ENCODE data around the gene KLC4. TPM values are rescaled to one million over a fixed set of nuclear protein-coding genes. Genes with fewer than 3 reads are reported as not detected.
"Not testable (repeated sequence)": the region's sequence is repeated elsewhere in the genome, so short reads cannot be mapped to it uniquely, and the experiment has no call there.

KLC4 gene
- polyA plus RNA-seq, 4 donors: 36.3 to 333 (median 206) TPM

DNA sequence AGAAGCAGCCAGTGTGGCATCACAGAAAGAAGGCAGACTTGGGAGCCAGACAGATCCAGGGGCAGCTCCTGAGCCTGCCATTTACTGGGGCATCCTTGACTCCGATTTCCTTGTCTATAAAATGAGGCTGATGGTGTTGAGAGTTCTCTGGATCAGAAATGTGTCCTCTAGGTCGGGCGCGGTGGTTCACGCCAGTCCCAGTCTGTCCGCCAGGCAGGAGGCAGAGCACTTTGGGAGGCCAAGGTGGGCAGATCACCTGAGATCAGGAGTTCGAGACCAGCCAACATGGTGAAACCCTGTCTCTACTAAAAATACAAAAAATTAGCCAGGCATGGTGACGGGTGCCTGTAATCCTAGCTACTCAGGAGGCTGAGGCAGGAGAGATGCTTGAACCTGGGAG lies 58.0 kb downstream of the KLC4 start:
- not testable (repeated sequence) for H3K27ac ChIP-seq (ENCODE audit: low read depth in 1 of 3, low read length in 2 of 3); H3K4me3 ChIP-seq (ENCODE audit: low read depth in 1 of 3, low read length in 3 of 3)

DNA sequence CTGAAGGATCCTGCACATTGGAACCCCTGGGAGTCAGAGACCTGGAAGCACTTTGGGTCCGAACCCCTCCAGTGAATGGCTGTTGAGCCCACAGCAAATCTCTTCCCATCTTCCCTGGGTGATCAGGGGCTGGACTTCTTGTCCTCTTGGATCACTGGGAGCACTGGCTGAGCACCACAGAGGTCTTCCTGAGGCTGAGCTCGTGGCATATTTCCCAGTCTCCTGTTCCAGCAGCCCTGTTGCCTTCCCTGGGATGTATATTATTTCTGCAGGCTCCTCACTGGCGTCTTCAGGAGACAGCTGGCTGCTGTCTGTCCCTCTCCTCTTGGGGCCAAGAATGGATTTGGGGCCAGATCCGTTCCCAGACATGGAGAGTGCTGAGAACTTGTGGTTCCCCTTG lies 60.1 kb downstream of the KLC4 start:
- FAIRE-seq (no peak), DNase-seq (no peak)
- Histone ChIP-seq H3K9me3 (ENCODE audit: control insufficient read depth in 2 of 2, insufficient read depth in 1 of 2, low read depth in 1 of 2, low read length in 1 of 2) (no peaks in the 10 kb centered on the region), H3K27me3 (ENCODE audit: control insufficient read depth in 3 of 3, insufficient read depth in 3 of 3, low read length in 3 of 3) (no peaks in the 10 kb centered on the region), H3K36me3 (ENCODE audit: control insufficient read depth in 3 of 3, insufficient read depth in 2 of 3, low read depth in 1 of 3, low read length in 3 of 3) (peaks cover 0 to 3% (median 0%) of the 10 kb centered on the region in 3 donors), H3K27ac (ENCODE audit: low read depth in 1 of 3, low read length in 2 of 3) (no peak overlapping the region), H3K4me3 (ENCODE audit: low read depth in 1 of 3, low read length in 3 of 3) (no peak overlapping the region), H3K4me1 (ENCODE audit: control insufficient read depth in 3 of 3, insufficient read depth in 2 of 3, low read depth in 1 of 3, low read length in 2 of 3) (peaks cover 0 to 15% (median 0%) of the 10 kb centered on the region in 3 donors)
- WGBS, 3 donors: 62 to 89% (median 69%) methylated on average over 4 of the region's 4 CpGs

More for the DNA sequence above, 58.0 kb downstream of the KLC4 start:
- peaks cover 0 to 13% (median 0%) of the 10 kb centered on the region in 3 donors for H3K4me1 ChIP-seq (ENCODE audit: control insufficient read depth in 3 of 3, insufficient read depth in 2 of 3, low read depth in 1 of 3, low read length in 2 of 3)
- 93 to 96% (median 96%) methylated on average over 8 of the region's 8 CpGs for WGBS, 3 donors
- not testable (repeated sequence) for H3K9me3 ChIP-seq (ENCODE audit: control insufficient read depth in 2 of 2, insufficient read depth in 1 of 2, low read depth in 1 of 2, low read length in 1 of 2); FAIRE-seq; H3K27me3 ChIP-seq (ENCODE audit: control insufficient read depth in 3 of 3, insufficient read depth in 3 of 3, low read length in 3 of 3); H3K36me3 ChIP-seq (ENCODE audit: control insufficient read depth in 3 of 3, insufficient read depth in 2 of 3, low read depth in 1 of 3, low read length in 3 of 3); DNase-seq

DNA sequence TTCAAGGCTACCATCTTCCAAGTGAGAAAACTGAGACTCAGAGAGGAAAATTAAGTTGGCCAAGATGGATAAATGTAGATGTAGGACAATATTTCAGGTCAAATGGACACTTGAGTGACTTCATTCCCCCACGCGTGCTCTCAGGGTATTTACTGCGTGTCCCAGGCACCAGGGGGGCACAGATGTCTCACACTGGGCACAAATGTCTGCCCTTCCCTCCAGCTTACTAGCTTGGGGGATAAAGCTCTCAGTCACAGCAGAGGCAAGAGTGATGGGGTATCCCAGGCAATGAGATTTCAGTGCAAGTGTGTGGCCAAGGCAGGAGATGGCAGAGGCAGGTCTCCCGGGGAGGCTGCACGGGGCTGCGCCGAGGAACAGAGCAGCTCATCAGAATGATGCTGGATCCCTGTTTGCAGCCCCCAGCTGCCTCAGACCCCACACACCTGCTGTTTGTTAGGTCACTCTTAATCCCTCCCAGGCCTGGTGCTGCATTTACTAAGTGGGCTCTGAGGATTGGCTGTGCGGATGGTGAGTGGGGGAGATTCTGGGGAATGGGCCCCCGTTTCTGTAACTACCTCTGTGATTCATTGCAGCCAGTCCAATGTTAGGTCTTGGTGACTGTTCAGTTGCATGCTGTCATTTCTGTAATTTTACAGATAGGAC lies 60.8 kb downstream of the KLC4 start:
- Histone ChIP-seq H3K4me3 (ENCODE audit: low read depth in 1 of 3, low read length in 3 of 3) (no peak overlapping the region), H3K36me3 (ENCODE audit: control insufficient read depth in 3 of 3, insufficient read depth in 2 of 3, low read depth in 1 of 3, low read length in 3 of 3) (peaks cover 0 to 5% (median 0%) of the 10 kb centered on the region in 3 donors), H3K9me3 (ENCODE audit: control insufficient read depth in 2 of 2, insufficient read depth in 1 of 2, low read depth in 1 of 2, low read length in 1 of 2) (no peaks in the 10 kb centered on the region), H3K27me3 (ENCODE audit: control insufficient read depth in 3 of 3, insufficient read depth in 3 of 3, low read length in 3 of 3) (no peaks in the 10 kb centered on the region), H3K27ac (ENCODE audit: low read depth in 1 of 3, low read length in 2 of 3) (peak overlapping the region in 1 of 3 donors; percentile 53), H3K4me1 (ENCODE audit: control insufficient read depth in 3 of 3, insufficient read depth in 2 of 3, low read depth in 1 of 3, low read length in 2 of 3) (peaks cover 0 to 15% (median 0%) of the 10 kb centered on the region in 3 donors)
- FAIRE-seq: no peak
- 88 to 94% (median 92%) methylated on average over 9 of the region's 9 CpGs for WGBS, 3 donors
- DNase-seq: no peak

DNA sequence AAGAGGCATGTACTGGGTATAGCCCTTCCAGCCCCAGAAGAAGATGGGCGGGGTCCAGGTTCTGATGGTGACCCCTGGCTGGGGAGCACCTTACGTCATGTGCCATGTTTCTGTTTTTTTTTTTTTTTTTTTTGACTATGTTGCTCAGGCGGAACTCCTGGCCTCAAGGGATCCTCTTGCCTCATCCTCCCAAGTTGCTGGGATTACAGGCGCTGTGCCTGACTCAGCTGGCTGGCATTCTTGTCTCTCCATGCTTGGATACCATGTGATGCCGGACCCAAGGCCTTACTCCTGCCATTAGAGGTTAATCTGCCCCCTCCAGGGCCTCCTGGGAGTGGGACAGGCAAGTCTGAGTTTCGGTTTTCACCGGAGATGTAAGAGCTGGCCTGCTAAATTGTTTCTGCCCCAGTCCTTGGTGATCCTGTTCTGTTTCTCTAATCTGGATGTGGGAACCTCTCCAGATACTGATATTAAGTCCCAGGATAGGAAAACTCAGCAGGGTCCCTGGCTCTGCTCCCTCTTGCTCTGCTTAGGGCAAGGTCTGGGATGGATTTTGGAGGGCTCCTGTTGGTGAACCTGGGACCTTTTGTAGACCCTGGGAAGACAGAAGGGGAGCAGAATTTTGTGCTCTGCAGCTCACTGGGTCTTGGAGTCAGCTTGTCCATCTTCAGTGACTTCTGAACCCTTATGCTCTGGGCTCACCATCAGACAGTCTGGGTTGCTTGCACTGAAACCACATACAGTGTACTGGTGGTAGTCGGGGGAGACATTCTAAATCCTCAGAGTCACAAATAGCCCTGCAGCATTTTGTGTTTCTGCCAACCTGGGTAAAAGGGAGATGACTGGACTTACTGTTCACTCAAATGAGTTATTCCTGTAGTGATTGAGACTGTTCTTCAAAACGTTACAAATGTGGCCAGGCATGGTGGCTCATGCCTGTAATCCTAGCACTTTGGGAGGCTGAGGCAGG lies 61.8 kb downstream of the KLC4 start:
- DNase-seq: no peak
- no peak for FAIRE-seq

DNA sequence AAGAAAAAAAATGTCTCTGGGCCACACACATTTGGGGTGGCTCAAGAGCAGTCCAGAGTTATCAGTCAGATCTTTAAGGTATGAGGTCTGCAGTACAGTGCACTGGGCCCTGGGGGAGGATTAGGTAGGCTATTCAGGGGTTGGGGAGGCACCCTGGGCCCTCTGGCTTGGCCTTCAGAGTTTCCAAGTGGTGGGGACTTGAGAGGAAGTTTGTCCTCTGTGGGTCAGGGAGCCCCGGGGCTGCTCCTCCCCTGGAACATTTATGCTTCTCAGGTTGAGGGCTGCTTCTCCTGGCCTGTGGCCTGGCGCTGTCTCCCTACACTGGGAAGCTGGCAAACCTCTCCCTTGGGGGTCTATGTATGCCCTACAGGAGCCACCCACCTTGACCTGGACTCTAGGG lies 62.7 kb downstream of the KLC4 start:
- 70 to 83% (median 78%) methylated on average over 2 of the region's 2 CpGs for WGBS, 3 donors
- no peaks in the 10 kb centered on the region for H3K9me3 ChIP-seq (ENCODE audit: control insufficient read depth in 2 of 2, insufficient read depth in 1 of 2, low read depth in 1 of 2, low read length in 1 of 2)
- no peaks in the 10 kb centered on the region for H3K27me3 ChIP-seq (ENCODE audit: control insufficient read depth in 3 of 3, insufficient read depth in 3 of 3, low read length in 3 of 3)
- peaks cover 0 to 25% (median 0%) of the 10 kb centered on the region in 3 donors for H3K4me1 ChIP-seq (ENCODE audit: control insufficient read depth in 3 of 3, insufficient read depth in 2 of 3, low read depth in 1 of 3, low read length in 2 of 3)
- no peak overlapping the region for H3K27ac ChIP-seq (ENCODE audit: low read depth in 1 of 3, low read length in 2 of 3)
- FAIRE-seq: no peak
- H3K4me3 ChIP-seq (ENCODE audit: low read depth in 1 of 3, low read length in 3 of 3): no peak overlapping the region
- no peak for DNase-seq
- H3K36me3 ChIP-seq (ENCODE audit: control insufficient read depth in 3 of 3, insufficient read depth in 2 of 3, low read depth in 1 of 3, low read length in 3 of 3): peaks cover 0 to 5% (median 0%) of the 10 kb centered on the region in 3 donors

More for the DNA sequence above, 61.8 kb downstream of the KLC4 start:
- peak overlapping the region in 1 of 3 donors; percentile 53 for H3K27ac ChIP-seq (ENCODE audit: low read depth in 1 of 3, low read length in 2 of 3)
- no peaks in the 10 kb centered on the region for H3K9me3 ChIP-seq (ENCODE audit: control insufficient read depth in 2 of 2, insufficient read depth in 1 of 2, low read depth in 1 of 2, low read length in 1 of 2)
- H3K4me1 ChIP-seq (ENCODE audit: control insufficient read depth in 3 of 3, insufficient read depth in 2 of 3, low read depth in 1 of 3, low read length in 2 of 3): peaks cover 0 to 16% (median 0%) of the 10 kb centered on the region in 3 donors
- WGBS, 3 donors: 64 to 81% (median 73%) methylated on average over 8 to 9 of the region's 9 CpGs
- no peak overlapping the region for H3K4me3 ChIP-seq (ENCODE audit: low read depth in 1 of 3, low read length in 3 of 3)
- H3K36me3 ChIP-seq (ENCODE audit: control insufficient read depth in 3 of 3, insufficient read depth in 2 of 3, low read depth in 1 of 3, low read length in 3 of 3): peaks cover 0 to 5% (median 0%) of the 10 kb centered on the region in 3 donors
- H3K27me3 ChIP-seq (ENCODE audit: control insufficient read depth in 3 of 3, insufficient read depth in 3 of 3, low read length in 3 of 3): no peaks in the 10 kb centered on the region

DNA sequence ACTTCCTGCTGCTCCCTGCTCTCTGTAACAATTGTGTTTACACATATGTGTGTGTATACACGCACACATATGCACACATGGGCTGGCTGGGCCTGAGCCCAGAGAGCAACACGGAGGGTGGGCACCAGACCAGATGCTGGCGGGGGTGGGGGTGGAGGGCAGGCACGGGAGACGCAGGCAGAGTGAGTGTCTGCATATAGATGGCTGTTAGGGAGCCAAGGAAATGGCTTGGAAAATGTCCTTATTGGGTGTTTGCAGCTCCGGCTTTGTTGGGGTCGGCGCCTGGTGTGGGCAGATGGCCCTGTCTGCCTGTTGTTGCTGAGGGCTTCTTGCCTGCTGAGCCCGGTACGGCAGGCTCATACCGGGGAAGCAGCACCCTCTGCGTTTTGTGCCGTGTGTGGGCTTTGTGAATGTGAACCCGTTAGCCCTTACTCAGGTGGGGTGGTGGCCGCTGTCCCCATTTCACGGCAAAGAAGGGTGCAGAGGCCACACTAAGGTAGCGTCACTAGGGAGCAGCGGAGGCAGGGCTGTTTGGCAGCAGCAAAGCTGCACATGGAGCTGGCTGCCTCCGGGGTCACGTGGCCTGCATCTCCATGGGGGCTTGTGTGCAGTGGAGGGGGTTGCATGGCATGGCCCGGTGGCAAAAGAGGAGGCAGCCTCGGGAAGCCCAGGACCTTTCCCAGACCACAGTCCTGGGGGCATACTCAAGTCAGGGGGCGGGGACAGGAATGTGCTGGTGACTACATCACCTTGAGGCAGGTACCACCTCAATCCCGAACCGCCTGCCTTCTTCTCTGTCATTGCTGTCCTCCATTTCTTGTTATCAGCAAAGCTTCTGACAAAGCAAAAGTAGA lies 64.3 kb downstream of the KLC4 start:
- no peak for DNase-seq
- H3K9me3 ChIP-seq (ENCODE audit: control insufficient read depth in 2 of 2, insufficient read depth in 1 of 2, low read depth in 1 of 2, low read length in 1 of 2): no peaks in the 10 kb centered on the region
- 71 to 86% (median 83%) methylated on average over 25 of the region's 25 CpGs for WGBS, 3 donors
- H3K36me3 ChIP-seq (ENCODE audit: control insufficient read depth in 3 of 3, insufficient read depth in 2 of 3, low read depth in 1 of 3, low read length in 3 of 3): peaks cover 0 to 2% (median 0%) of the 10 kb centered on the region in 3 donors
- H3K4me3 ChIP-seq (ENCODE audit: low read depth in 1 of 3, low read length in 3 of 3): no peak overlapping the region
- H3K4me1 ChIP-seq (ENCODE audit: control insufficient read depth in 3 of 3, insufficient read depth in 2 of 3, low read depth in 1 of 3, low read length in 2 of 3): peaks cover 0 to 26% (median 0%) of the 10 kb centered on the region in 3 donors
- FAIRE-seq: no peak
- H3K27me3 ChIP-seq (ENCODE audit: control insufficient read depth in 3 of 3, insufficient read depth in 3 of 3, low read length in 3 of 3): no peaks in the 10 kb centered on the region
- H3K27ac ChIP-seq (ENCODE audit: low read depth in 1 of 3, low read length in 2 of 3): peak overlapping the region in 1 of 3 donors; percentile 67

DNA sequence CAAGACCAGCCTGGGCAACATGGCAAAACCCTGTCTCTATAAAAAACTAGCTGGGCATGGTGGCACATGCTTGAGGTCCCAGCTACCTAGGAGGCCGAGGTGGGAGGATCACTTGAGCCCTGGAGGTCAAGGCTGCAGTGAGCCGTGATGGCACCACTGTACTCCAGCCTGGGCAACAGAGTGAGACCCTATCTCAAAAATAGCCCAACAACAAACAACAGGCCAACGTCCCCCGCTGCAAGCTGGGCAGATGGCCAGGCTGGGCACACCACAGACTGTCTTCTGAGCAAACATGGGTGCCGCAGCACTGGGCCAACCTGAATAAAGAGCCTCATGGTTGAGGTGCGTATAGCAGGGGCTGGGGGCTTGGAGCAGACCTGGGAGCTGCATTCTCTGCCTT lies 65.0 kb downstream of the KLC4 start:
- FAIRE-seq (no peak), DNase-seq (no peak)
- H3K4me1 ChIP-seq (ENCODE audit: control insufficient read depth in 3 of 3, insufficient read depth in 2 of 3, low read depth in 1 of 3, low read length in 2 of 3): peaks cover 0 to 26% (median 0%) of the 10 kb centered on the region in 3 donors
- WGBS, 3 donors: 79 to 88% (median 80%) methylated on average over 6 of the region's 6 CpGs
- no peaks in the 10 kb centered on the region for H3K27me3 ChIP-seq (ENCODE audit: control insufficient read depth in 3 of 3, insufficient read depth in 3 of 3, low read length in 3 of 3)
- no peak overlapping the region for H3K27ac ChIP-seq (ENCODE audit: low read depth in 1 of 3, low read length in 2 of 3)
- peaks cover 0 to 10% (median 0%) of the 10 kb centered on the region in 3 donors for H3K36me3 ChIP-seq (ENCODE audit: control insufficient read depth in 3 of 3, insufficient read depth in 2 of 3, low read depth in 1 of 3, low read length in 3 of 3)
- H3K4me3 ChIP-seq (ENCODE audit: low read depth in 1 of 3, low read length in 3 of 3): no peak overlapping the region
- H3K9me3 ChIP-seq (ENCODE audit: control insufficient read depth in 2 of 2, insufficient read depth in 1 of 2, low read depth in 1 of 2, low read length in 1 of 2): no peaks in the 10 kb centered on the region

All from small intestine (tissue), 7 donors.